Gastrocnemius medialis (tissue), 4 donors: ENCODE measurements around the gene RXRA. TPM values are rescaled to one million over a fixed set of nuclear protein-coding genes. Genes with fewer than 3 reads are reported as not detected.

Experiments
- ATAC-seq, 2 donors: fragments of 150-250 bp; one replicate each; pipeline ENCODE4 v1.9.1; 2016
- DNase-seq, 2 donors: peaks; one replicate each; pipeline ENCODE4 v3.0.0-alpha.2; 2019
- H3K27ac ChIP-seq, 4 donors: fragments of 200-600 bp; sonication (generic); 1 replicate in 1 of 4; 2 replicates in 3 of 4; pipeline ENCODE4 v1.5.1; 2016 to 2018; ENCODE audit warnings: mild to moderate bottlenecking in 2 of 4, moderate library complexity in 1 of 4
- H3K27me3 ChIP-seq, 3 donors: fragments of 200-600 bp; sonication (generic) in 2 of 3; 1 replicate in 1 of 3; 2 replicates in 2 of 3; pipeline versions ENCODE4 v1.5.1 to v1.6.0; 2016 to 2019; ENCODE audit warnings: mild to moderate bottlenecking in 1 of 3, moderate library complexity in 1 of 3
- H3K36me3 ChIP-seq, 2 donors: fragments of 200-600 bp; sonication (generic) in 1 of 2; one replicate each; pipeline ENCODE4 v1.5.1; 2017 to 2018
- H3K4me1 ChIP-seq, 2 donors: fragments of 200-600 bp; sonication (generic) in 1 of 2; one replicate each; pipeline ENCODE4 v1.5.1; 2016 to 2017; ENCODE audit warnings: mild to moderate bottlenecking in 2 of 2
- H3K4me3 ChIP-seq, 4 donors: fragments of 200-600 bp; sonication (generic) in 3 of 4; 1 replicate in 1 of 4; 2 replicates in 3 of 4; pipeline ENCODE4 v1.5.1; 2016 to 2019; ENCODE audit warnings: mild to moderate bottlenecking in 2 of 4
- H3K9me3 ChIP-seq, 3 donors: fragments of 200-600 bp; sonication (generic) in 2 of 3; 1 replicate in 1 of 3; 2 replicates in 2 of 3; pipeline ENCODE4 v1.5.1; 2016 to 2019
- CTCF ChIP-seq, 5 experiments: fragments of 450-650 bp in 3 of 5; fragments of 200-600 bp in 2 of 5; sonication (generic) in 2 of 5; IDR thresholded peaks in 4 of 5; conservative IDR thresholded peaks in 1 of 5; 1 replicate in 4 of 5; 2 replicates in 1 of 5; pipeline ENCODE4 v1.5.1; 2016 to 2019; ENCODE audit warnings: antibody characterized with exemption in 5 of 5, mild to moderate bottlenecking in 3 of 5, moderate library complexity in 3 of 5
- POLR2A ChIP-seq, 2 donors: fragments of 450-650 bp; IDR thresholded peaks; one replicate each; pipeline ENCODE4 v1.6.1; 2017; ENCODE audit warnings: antibody characterized with exemption in 2 of 2, mild to moderate bottlenecking in 2 of 2, moderate library complexity in 2 of 2
- in situ Hi-C, 4 donors: fragments of 200-750 bp; cut with MboI; loops; one replicate each; pipeline versions ENCODE4 v1.15.0 to v1.8.0; 2017; ENCODE audit warnings: low sequenced_read_pairs in 4 of 4
- intact Hi-C: fragments of 100-400 bp; cut with DNase I; formaldehyde crosslinking; loops from one replicate; pipeline ENCODE4 v1.15.1; 2023; ENCODE audit warnings: low total_unique reads
- total RNA-seq, 4 donors: library from RNA; depleted of rRNA; stranded (reverse); fragments of >200 nt; gene quantifications; one replicate each; pipeline versions ENCODE4 v1.1.0 to v1.2.3, GENCODE V29; 2016

RXRA gene
- total RNA-seq, 4 donors from 2014 or later = 70.8 to 224 (median 160) TPM

- Histone ChIP-seq H3K27me3 (no peaks in the 10 kb centered on the region), H3K36me3 (no peaks in the 10 kb centered on the region), H3K4me1 (peaks cover 98 to 100% of the 10 kb centered on the region in 2 donors), H3K4me3 (peak overlapping the region; percentile 37 to 55 (median 50)), H3K27ac (peak overlapping the region; percentile 90 to 98 (median 98)), H3K9me3 (no peaks in the 10 kb centered on the region)
- in situ Hi-C loops = no loop called here
- ATAC-seq = peak; percentile 4 to 12
- peak in 1 of 2 donors; percentile 94 for DNase-seq
- intact Hi-C loops = no loop called here
- TF ChIP-seq POLR2A (IDR thresholded peaks at IDR 0.05) (no peak), CTCF (IDR thresholded peaks at IDR 0.05 in 4 of 5, conservative IDR thresholded peaks at IDR 0.05 in 1 of 5) (peak in 1 of 5 experiments; percentile 33)
These were observed 82.1 kb downstream of the RXRA start for GRCh38 chr9:134408389-134408788.

- Histone ChIP-seq H3K4me3 (peak overlapping the region in 3 of 4 donors; percentile 37 to 55 (median 47)), H3K27ac (peak overlapping the region; percentile 90 to 98 (median 98)), H3K27me3 (no peaks in the 10 kb centered on the region), H3K9me3 (no peaks in the 10 kb centered on the region), H3K4me1 (peaks cover 98 to 100% of the 10 kb centered on the region in 2 donors), H3K36me3 (no peaks in the 10 kb centered on the region)
- DNase-seq = peak in 1 of 2 donors; percentile 82
- TF ChIP-seq CTCF (IDR thresholded peaks at IDR 0.05 in 4 of 5, conservative IDR thresholded peaks at IDR 0.05 in 1 of 5) (no peak), POLR2A (IDR thresholded peaks at IDR 0.05) (peak in 1 of 2 donors; percentile 19)
- peak; percentile 5 to 6 for ATAC-seq
- intact Hi-C loops = no loop called here
- in situ Hi-C loops = no loop called here
These were observed 82.9 kb downstream of the RXRA start for GRCh38 chr9:134408939-134409737.

GRCh38 chr9:134410071-134410834 lies 84.0 kb downstream of the RXRA start:
- H3K9me3 ChIP-seq = no peaks in the 10 kb centered on the region
- intact Hi-C loops = loop anchor here (1.0 to 5.0 kb wide), 3 partner anchors 33 to 1542 kb away; no protein-coding TSS in a partner anchor
- DNase-seq = peak; percentile 92 to 98
- H3K27me3 ChIP-seq = no peaks in the 10 kb centered on the region
- TF ChIP-seq POLR2A (IDR thresholded peaks at IDR 0.05) (peak in 1 of 2 donors; percentile 77), CTCF (IDR thresholded peaks at IDR 0.05 in 4 of 5, conservative IDR thresholded peaks at IDR 0.05 in 1 of 5) (no peak)
- in situ Hi-C loops = no loop called here
- peak overlapping the region; percentile 90 to 98 (median 98) for H3K27ac ChIP-seq
- no peaks in the 10 kb centered on the region for H3K36me3 ChIP-seq
- H3K4me3 ChIP-seq = peak overlapping the region in 3 of 4 donors; percentile 37 to 55 (median 47)
- peak; percentile 36 to 53 for ATAC-seq
- H3K4me1 ChIP-seq = peaks cover 98 to 99% of the 10 kb centered on the region in 2 donors

GRCh38 chr9:134410835-134411217 lies 84.6 kb downstream of the RXRA start:
- intact Hi-C loops (loop anchor here (1.0 to 5.0 kb wide), 3 partner anchors 32 to 1541 kb away; no protein-coding TSS in a partner anchor), in situ Hi-C loops (no loop called here)
- peak overlapping the region; percentile 90 to 98 (median 98) for H3K27ac ChIP-seq
- TF ChIP-seq POLR2A (IDR thresholded peaks at IDR 0.05) = no peak
- TF ChIP-seq CTCF (IDR thresholded peaks at IDR 0.05 in 4 of 5, conservative IDR thresholded peaks at IDR 0.05 in 1 of 5) = no peak
- no peaks in the 10 kb centered on the region for H3K9me3 ChIP-seq
- no peaks in the 10 kb centered on the region for H3K27me3 ChIP-seq
- no peaks in the 10 kb centered on the region for H3K36me3 ChIP-seq
- peaks cover 93 to 96% of the 10 kb centered on the region in 2 donors for H3K4me1 ChIP-seq
- ATAC-seq (no peak), DNase-seq (peak in 1 of 2 donors; percentile 34)
- H3K4me3 ChIP-seq = no peak overlapping the region
